Ishikawa (cell line): ENCODE data around the gene RALA.

Source experiments
- CEBPB ChIP-seq: IDR thresholded peaks from 2 replicates; pipeline ENCODE4 v1.6.1; 2012
- CREB1 ChIP-seq: IDR thresholded peaks from 2 replicates; pipeline ENCODE4 v1.6.1; 2012; ENCODE audit warnings: low read depth
- EGR1 ChIP-seq: IDR thresholded peaks from 2 replicates; pipeline ENCODE4 v1.6.1; 2012
- EP300 ChIP-seq: IDR thresholded peaks from 2 replicates; pipeline ENCODE4 v1.6.1; 2012; ENCODE audit warnings: borderline replicate concordance
- FOXM1 ChIP-seq: IDR thresholded peaks from 2 replicates; pipeline ENCODE4 v1.6.1; 2012; ENCODE audit warnings: low read depth, borderline replicate concordance
- NFIC ChIP-seq: IDR thresholded peaks from 2 replicates; pipeline ENCODE4 v1.6.1; 2012
- RAD21 ChIP-seq: IDR thresholded peaks from 2 replicates; pipeline ENCODE4 v1.6.1; 2012; ENCODE audit warnings: low read depth
- TAF1 ChIP-seq: IDR thresholded peaks from 2 replicates; pipeline ENCODE4 v1.6.1; 2012; ENCODE audit warnings: low read depth, mild to moderate bottlenecking
- TCF12 ChIP-seq: IDR thresholded peaks from 2 replicates; pipeline ENCODE4 v1.6.1; 2012; ENCODE audit warnings: low read depth
- TEAD4 ChIP-seq: IDR thresholded peaks from 2 replicates; pipeline ENCODE4 v1.6.1; 2012
- YY1 ChIP-seq: IDR thresholded peaks from 2 replicates; pipeline ENCODE4 v1.6.1; 2012; ENCODE audit warnings: low read depth
- ZBTB7A ChIP-seq: IDR thresholded peaks from 2 replicates; pipeline ENCODE4 v1.6.1; 2012; ENCODE audit warnings: low read depth
- TF ChIP-seq, protein P1 (sequence below): IDR thresholded peaks from 2 replicates; pipeline ENCODE4 v1.6.1; 2012
- TF ChIP-seq, protein P2 (sequence below): IDR thresholded peaks from 2 replicates; pipeline ENCODE4 v1.6.1; 2012
- TF ChIP-seq, protein P3 (sequence below): IDR thresholded peaks from 2 replicates; pipeline ENCODE4 v1.6.1; 2012; ENCODE audit warnings: low read depth, mild to moderate bottlenecking

Gene RALA

DNA sequence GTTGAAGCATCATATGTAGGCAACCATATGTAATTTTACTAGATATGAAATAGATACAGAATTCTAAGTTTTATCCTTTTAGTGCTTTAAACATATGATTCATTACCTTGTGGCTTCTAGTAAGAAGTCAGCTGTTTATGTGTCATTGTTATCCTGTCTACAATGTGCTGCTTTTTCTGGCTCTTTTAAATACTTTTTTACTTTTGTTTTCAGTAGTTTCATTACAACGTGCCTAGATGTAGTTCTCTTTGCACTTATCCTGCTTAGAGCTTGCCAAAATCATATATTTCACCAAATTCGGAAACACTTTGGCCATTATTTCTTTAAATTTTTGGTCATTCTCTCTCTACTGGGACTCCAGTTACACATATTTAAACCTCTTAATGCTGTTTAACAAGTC, 30.8 kb upstream of the RALA start:
- TF ChIP-seq YY1 (no peak), CEBPB (no peak), EP300 (no peak), CREB1 (no peak), EGR1 (no peak), TAF1 (no peak), TCF12 (no peak), NFIC (no peak), TEAD4 (no peak), FOXM1 (no peak), RAD21 (no peak), ZBTB7A (no peak)
- TF ChIP-seq, protein P1, sequence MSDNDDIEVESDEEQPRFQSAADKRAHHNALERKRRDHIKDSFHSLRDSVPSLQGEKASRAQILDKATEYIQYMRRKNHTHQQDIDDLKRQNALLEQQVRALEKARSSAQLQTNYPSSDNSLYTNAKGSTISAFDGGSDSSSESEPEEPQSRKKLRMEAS = no peak
- TF ChIP-seq, protein P2, sequence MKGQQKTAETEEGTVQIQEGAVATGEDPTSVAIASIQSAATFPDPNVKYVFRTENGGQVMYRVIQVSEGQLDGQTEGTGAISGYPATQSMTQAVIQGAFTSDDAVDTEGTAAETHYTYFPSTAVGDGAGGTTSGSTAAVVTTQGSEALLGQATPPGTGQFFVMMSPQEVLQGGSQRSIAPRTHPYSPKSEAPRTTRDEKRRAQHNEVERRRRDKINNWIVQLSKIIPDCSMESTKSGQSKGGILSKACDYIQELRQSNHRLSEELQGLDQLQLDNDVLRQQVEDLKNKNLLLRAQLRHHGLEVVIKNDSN = no peak
- TF ChIP-seq, protein P3, sequence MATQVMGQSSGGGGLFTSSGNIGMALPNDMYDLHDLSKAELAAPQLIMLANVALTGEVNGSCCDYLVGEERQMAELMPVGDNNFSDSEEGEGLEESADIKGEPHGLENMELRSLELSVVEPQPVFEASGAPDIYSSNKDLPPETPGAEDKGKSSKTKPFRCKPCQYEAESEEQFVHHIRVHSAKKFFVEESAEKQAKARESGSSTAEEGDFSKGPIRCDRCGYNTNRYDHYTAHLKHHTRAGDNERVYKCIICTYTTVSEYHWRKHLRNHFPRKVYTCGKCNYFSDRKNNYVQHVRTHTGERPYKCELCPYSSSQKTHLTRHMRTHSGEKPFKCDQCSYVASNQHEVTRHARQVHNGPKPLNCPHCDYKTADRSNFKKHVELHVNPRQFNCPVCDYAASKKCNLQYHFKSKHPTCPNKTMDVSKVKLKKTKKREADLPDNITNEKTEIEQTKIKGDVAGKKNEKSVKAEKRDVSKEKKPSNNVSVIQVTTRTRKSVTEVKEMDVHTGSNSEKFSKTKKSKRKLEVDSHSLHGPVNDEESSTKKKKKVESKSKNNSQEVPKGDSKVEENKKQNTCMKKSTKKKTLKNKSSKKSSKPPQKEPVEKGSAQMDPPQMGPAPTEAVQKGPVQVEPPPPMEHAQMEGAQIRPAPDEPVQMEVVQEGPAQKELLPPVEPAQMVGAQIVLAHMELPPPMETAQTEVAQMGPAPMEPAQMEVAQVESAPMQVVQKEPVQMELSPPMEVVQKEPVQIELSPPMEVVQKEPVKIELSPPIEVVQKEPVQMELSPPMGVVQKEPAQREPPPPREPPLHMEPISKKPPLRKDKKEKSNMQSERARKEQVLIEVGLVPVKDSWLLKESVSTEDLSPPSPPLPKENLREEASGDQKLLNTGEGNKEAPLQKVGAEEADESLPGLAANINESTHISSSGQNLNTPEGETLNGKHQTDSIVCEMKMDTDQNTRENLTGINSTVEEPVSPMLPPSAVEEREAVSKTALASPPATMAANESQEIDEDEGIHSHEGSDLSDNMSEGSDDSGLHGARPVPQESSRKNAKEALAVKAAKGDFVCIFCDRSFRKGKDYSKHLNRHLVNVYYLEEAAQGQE = no peak

DNA sequence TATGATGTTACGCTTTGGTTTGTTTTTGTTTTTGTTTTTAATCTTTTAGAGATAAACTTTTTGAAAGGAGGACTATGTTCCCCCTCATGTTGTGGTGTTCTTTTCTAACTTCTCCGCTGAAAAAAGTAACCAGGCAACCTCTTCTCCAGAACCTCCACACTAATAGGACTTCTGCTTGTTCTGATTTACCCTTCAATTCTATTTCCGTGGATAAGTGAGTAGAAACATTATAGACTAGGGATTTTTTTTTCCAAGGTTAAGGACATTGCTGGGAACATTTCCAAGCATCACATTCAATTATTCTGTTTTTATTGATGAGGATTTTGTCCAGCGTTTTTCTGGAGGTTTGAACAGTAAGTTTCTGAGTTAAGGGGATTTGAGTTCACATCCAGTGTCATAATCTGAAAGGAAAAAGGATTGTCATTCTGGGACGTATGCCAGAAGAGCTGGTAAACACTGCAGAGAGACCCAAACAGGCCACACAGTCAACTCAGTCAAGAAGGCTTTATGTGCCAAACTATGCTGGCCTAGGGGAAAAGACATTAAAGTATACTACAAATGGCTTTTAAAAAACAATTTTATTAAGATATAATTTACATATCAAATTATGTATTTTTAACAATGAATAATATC, 28.3 kb upstream of the RALA start:
- no peak for TF ChIP-seq TCF12
- TF ChIP-seq CEBPB = no peak
- TF ChIP-seq TEAD4 = no peak
- TF ChIP-seq, protein P1 = no peak
- no peak for TF ChIP-seq NFIC
- no peak for TF ChIP-seq CREB1
- no peak for TF ChIP-seq FOXM1
- TF ChIP-seq, protein P3 = no peak
- TF ChIP-seq YY1 = no peak
- TF ChIP-seq TAF1 = no peak
- no peak for TF ChIP-seq ZBTB7A
- no peak for TF ChIP-seq RAD21
- no peak for TF ChIP-seq EP300
- no peak for TF ChIP-seq EGR1
- TF ChIP-seq, protein P2 = no peak

DNA sequence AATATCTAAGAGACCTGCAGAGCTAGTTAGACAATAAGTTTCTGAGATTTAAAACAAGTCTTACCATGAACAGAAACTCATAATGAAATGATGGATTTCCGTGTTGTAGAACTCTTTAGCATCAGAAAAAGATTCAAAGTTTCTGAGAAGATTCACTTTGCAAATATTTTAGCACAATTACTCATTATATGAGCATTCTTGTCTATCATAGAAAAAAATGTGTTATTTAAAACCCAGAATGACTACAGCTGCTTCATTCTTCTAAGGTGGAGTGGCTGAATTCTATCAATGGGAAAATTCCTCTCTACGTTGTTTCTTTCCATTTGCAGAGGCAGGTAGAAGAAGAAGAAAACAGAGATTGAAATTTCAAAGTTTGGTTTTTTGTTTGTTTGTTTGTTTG, 21.0 kb upstream of the RALA start:
- TF ChIP-seq CREB1 (no peak), EP300 (no peak), TCF12 (no peak)

DNA sequence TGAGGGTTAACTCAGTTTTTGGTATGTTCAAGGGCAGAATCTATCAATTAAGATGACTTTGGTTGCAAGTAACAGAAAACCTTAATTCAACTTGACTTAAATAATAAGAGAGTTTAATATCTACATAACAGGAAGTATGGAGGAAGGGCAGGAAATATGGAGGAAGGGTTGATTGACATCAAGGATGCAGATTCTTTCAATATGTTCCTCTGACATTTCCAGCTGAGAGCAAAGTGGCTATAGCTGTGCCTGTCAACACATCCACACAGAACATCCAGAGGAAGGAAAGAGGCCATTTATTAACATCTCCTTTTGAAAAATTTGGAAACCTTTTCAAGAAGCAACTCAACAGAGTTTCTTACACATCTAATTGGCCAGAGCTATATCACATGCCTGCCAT, 19.4 kb upstream of the RALA start:
- TF ChIP-seq RAD21 (no peak), CEBPB (no peak), TEAD4 (no peak), NFIC (no peak), FOXM1 (no peak), TAF1 (no peak), CREB1 (no peak), EGR1 (no peak), ZBTB7A (no peak), TCF12 (no peak), EP300 (no peak), YY1 (no peak)
- TF ChIP-seq, protein P1 = no peak
- TF ChIP-seq, protein P3 = no peak
- TF ChIP-seq, protein P2 = no peak
